Gastrocnemius medialis (tissue), 4 donors: ENCODE measurements around the gene RPS15. TPM values are rescaled to one million over a fixed set of nuclear protein-coding genes. Genes with fewer than 3 reads are reported as not detected.

ENCODE experiments used
- ATAC-seq, 2 donors: fragments of 150-250 bp; one replicate each; pipeline ENCODE4 v1.9.1; 2016
- DNase-seq, 2 donors: peaks; one replicate each; pipeline ENCODE4 v3.0.0-alpha.2; 2019
- H3K27ac ChIP-seq, 4 donors: fragments of 200-600 bp; sonication (generic); 1 replicate in 1 of 4; 2 replicates in 3 of 4; pipeline ENCODE4 v1.5.1; 2016 to 2018; ENCODE audit warnings: mild to moderate bottlenecking in 2 of 4, moderate library complexity in 1 of 4
- H3K27me3 ChIP-seq, 3 donors: fragments of 200-600 bp; sonication (generic) in 2 of 3; 1 replicate in 1 of 3; 2 replicates in 2 of 3; pipeline versions ENCODE4 v1.5.1 to v1.6.0; 2016 to 2019; ENCODE audit warnings: mild to moderate bottlenecking in 1 of 3, moderate library complexity in 1 of 3
- H3K36me3 ChIP-seq, 2 donors: fragments of 200-600 bp; sonication (generic) in 1 of 2; one replicate each; pipeline ENCODE4 v1.5.1; 2017 to 2018
- H3K4me1 ChIP-seq, 2 donors: fragments of 200-600 bp; sonication (generic) in 1 of 2; one replicate each; pipeline ENCODE4 v1.5.1; 2016 to 2017; ENCODE audit warnings: mild to moderate bottlenecking in 2 of 2
- H3K4me3 ChIP-seq, 4 donors: fragments of 200-600 bp; sonication (generic) in 3 of 4; 1 replicate in 1 of 4; 2 replicates in 3 of 4; pipeline ENCODE4 v1.5.1; 2016 to 2019; ENCODE audit warnings: mild to moderate bottlenecking in 2 of 4
- H3K9me3 ChIP-seq, 3 donors: fragments of 200-600 bp; sonication (generic) in 2 of 3; 1 replicate in 1 of 3; 2 replicates in 2 of 3; pipeline ENCODE4 v1.5.1; 2016 to 2019
- CTCF ChIP-seq, 5 experiments: fragments of 450-650 bp in 3 of 5; fragments of 200-600 bp in 2 of 5; sonication (generic) in 2 of 5; IDR thresholded peaks in 4 of 5; conservative IDR thresholded peaks in 1 of 5; 1 replicate in 4 of 5; 2 replicates in 1 of 5; pipeline ENCODE4 v1.5.1; 2016 to 2019; ENCODE audit warnings: antibody characterized with exemption in 5 of 5, mild to moderate bottlenecking in 3 of 5, moderate library complexity in 3 of 5
- POLR2A ChIP-seq, 2 donors: fragments of 450-650 bp; IDR thresholded peaks; one replicate each; pipeline ENCODE4 v1.6.1; 2017; ENCODE audit warnings: antibody characterized with exemption in 2 of 2, mild to moderate bottlenecking in 2 of 2, moderate library complexity in 2 of 2
- in situ Hi-C, 4 donors: fragments of 200-750 bp; cut with MboI; loops; one replicate each; pipeline versions ENCODE4 v1.15.0 to v1.8.0; 2017; ENCODE audit warnings: low sequenced_read_pairs in 4 of 4
- intact Hi-C: fragments of 100-400 bp; cut with DNase I; formaldehyde crosslinking; loops from one replicate; pipeline ENCODE4 v1.15.1; 2023; ENCODE audit warnings: low total_unique reads
- total RNA-seq, 4 donors: library from RNA; depleted of rRNA; stranded (reverse); fragments of >200 nt; gene quantifications; one replicate each; pipeline versions ENCODE4 v1.1.0 to v1.2.3, GENCODE V29; 2016

Gene RPS15
- total RNA-seq, 4 donors from 2014 or later = 2,323 to 3,835 (median 2,607) TPM

DNA sequence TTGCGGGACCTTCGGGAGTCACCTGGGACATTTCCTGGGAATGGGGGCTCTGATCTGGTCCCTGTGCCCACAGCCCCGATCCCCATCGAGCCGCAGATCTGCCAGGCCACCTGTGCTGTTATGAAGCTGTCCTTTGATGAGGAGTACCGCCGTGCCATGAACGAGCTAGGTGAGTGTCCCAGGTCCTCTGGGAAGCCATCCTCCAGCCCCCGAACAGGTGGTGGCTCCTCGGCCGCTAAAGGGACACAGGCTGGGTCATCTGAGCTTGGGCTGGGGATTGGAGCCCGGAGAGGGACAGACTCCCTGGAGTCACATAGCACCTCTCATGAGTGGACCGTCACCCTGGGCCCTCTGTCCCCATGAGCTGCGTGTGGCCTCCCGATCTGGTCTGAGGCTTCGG, 19.7 kb downstream of the RPS15 start:
- peaks cover 45 to 61% (median 46%) of the 10 kb centered on the region in 3 donors for H3K27me3 ChIP-seq
- intact Hi-C loops = no loop called here
- no peaks in the 10 kb centered on the region for H3K36me3 ChIP-seq
- ATAC-seq = no peak
- H3K4me1 ChIP-seq = peaks cover 0 to 9% of the 10 kb centered on the region in 2 donors
- no peaks in the 10 kb centered on the region for H3K9me3 ChIP-seq
- no peak overlapping the region for H3K4me3 ChIP-seq
- H3K27ac ChIP-seq = no peak overlapping the region
- no peak for DNase-seq
- no peak for TF ChIP-seq POLR2A (IDR thresholded peaks at IDR 0.05)
- no peak for TF ChIP-seq CTCF (IDR thresholded peaks at IDR 0.05 in 4 of 5, conservative IDR thresholded peaks at IDR 0.05 in 1 of 5)
- in situ Hi-C loops = no loop called here

DNA sequence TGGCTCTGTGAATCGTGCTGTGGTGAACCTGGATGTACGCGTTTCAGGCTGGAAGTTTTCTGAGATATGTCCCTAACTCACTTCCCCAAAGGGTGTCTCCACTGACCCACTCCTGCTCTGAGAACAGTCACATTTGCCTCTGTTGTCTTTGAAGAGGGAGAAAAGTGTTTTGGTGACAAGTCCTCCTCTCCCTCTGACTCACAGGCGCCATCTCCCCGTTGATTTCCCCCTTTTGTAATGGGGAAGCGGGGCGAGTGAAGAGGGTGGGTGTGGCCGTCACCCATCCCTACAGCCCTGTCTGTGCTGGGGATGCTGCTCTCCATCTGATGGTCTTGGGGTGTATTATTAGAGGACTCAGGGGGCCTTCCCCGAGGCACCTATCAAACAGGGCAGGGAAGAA, 21.3 kb downstream of the RPS15 start:
- intact Hi-C loops = no loop called here
- ATAC-seq (no peak), DNase-seq (no peak)
- no peaks in the 10 kb centered on the region for H3K9me3 ChIP-seq
- in situ Hi-C loops = no loop called here
- H3K27ac ChIP-seq = no peak overlapping the region
- H3K4me1 ChIP-seq = no peaks in the 10 kb centered on the region
- H3K36me3 ChIP-seq = no peaks in the 10 kb centered on the region
- no peak overlapping the region for H3K4me3 ChIP-seq
- peaks cover 33 to 53% (median 36%) of the 10 kb centered on the region in 3 donors for H3K27me3 ChIP-seq
- no peak for TF ChIP-seq POLR2A (IDR thresholded peaks at IDR 0.05)
- TF ChIP-seq CTCF (IDR thresholded peaks at IDR 0.05 in 4 of 5, conservative IDR thresholded peaks at IDR 0.05 in 1 of 5) = no peak

- Histone ChIP-seq H3K27me3 (peaks cover 25 to 50% (median 35%) of the 10 kb centered on the region in 3 donors), H3K9me3 (no peaks in the 10 kb centered on the region), H3K4me1 (no peaks in the 10 kb centered on the region), H3K27ac (no peak overlapping the region), H3K36me3 (no peaks in the 10 kb centered on the region), H3K4me3 (no peak overlapping the region)
- DNase-seq (no peak), ATAC-seq (no peak)
- intact Hi-C loops (no loop called here), in situ Hi-C loops (no loop called here)
- no peak for TF ChIP-seq POLR2A (IDR thresholded peaks at IDR 0.05)
- no peak for TF ChIP-seq CTCF (IDR thresholded peaks at IDR 0.05 in 4 of 5, conservative IDR thresholded peaks at IDR 0.05 in 1 of 5)
Observed at GRCh38 chr19:1460033-1460995, 22.1 kb downstream of the RPS15 start.

DNA sequence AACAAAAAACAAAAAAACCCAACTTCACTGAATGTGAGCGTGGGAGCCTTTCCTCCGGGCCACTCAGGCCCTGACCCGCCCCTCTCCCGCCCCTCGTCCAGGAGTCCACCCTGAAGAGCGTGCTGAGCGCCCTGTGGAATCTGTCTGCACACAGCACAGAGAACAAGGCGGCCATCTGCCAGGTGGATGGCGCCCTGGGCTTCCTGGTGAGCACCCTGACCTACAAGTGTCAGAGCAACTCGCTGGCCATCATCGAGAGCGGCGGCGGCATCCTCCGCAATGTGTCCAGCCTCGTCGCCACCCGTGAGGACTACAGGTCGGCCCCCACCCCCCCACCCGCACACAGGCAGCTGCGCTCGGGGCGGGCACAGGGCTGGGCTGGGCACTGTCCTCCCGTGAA, 23.7 kb downstream of the RPS15 start:
- Histone ChIP-seq H3K4me3 (no peak overlapping the region), H3K4me1 (no peaks in the 10 kb centered on the region), H3K27me3 (peaks cover 24 to 44% (median 32%) of the 10 kb centered on the region in 3 donors), H3K9me3 (no peaks in the 10 kb centered on the region), H3K27ac (no peak overlapping the region), H3K36me3 (no peaks in the 10 kb centered on the region)
- TF ChIP-seq POLR2A (IDR thresholded peaks at IDR 0.05) (no peak), CTCF (IDR thresholded peaks at IDR 0.05 in 4 of 5, conservative IDR thresholded peaks at IDR 0.05 in 1 of 5) (no peak)
- intact Hi-C loops = no loop called here
- no peak for DNase-seq
- ATAC-seq = no peak
- in situ Hi-C loops = no loop called here
